Calu3 (cell line): ENCODE measurements around the gene WBP4. TPM values are rescaled to one million over a fixed set of nuclear protein-coding genes. Genes with fewer than 3 reads are reported as not detected.
"Not testable (repeated sequence)": the region's sequence is repeated elsewhere in the genome, so short reads cannot be mapped to it uniquely, and the experiment has no call there.

Experiments
- BruUV-seq: library from RNA; stranded (reverse); fragments of 400-500 nt; replicated peaks from 2 replicates; lab custom pipeline; 2021; lab: Mats Ljungman, UMichigan
- CTCF ChIA-PET: fragments of 300-600 bp; sonication (Branson Sonifier 250); formaldehyde crosslinking; loops from one replicate; lab custom pipeline; 2022; ENCODE audit warnings: antibody characterized with exemption; lab: Charles Lee
- DNase-seq: peaks from one replicate; pipeline ENCODE4 v3.0.0; 2022
- H3K27ac Mint-ChIP-seq: one replicate; pipeline ENCODE4 v1.8.0; 2022; ENCODE audit warnings: mixed read lengths; ENCODE audit not compliant: unreplicated experiment
- H3K27me3 Mint-ChIP-seq: one replicate; pipeline ENCODE4 v1.8.0; 2022; ENCODE audit warnings: mixed read lengths; ENCODE audit not compliant: unreplicated experiment
- H3K36me3 Mint-ChIP-seq: one replicate; pipeline ENCODE4 v1.8.0; 2022; ENCODE audit warnings: mild to moderate bottlenecking, moderate library complexity, mixed read lengths; ENCODE audit not compliant: insufficient read depth, unreplicated experiment
- H3K4me1 Mint-ChIP-seq: one replicate; pipeline ENCODE4 v1.8.0; 2022; ENCODE audit warnings: mild to moderate bottlenecking, low read depth, mixed read lengths; ENCODE audit not compliant: unreplicated experiment
- H3K4me3 Mint-ChIP-seq: one replicate; pipeline ENCODE4 v1.8.0; 2022; ENCODE audit warnings: mild to moderate bottlenecking, low read depth, moderate library complexity, mixed read lengths; ENCODE audit not compliant: unreplicated experiment
- H3K9me3 Mint-ChIP-seq: one replicate; pipeline ENCODE4 v1.8.0; 2022; ENCODE audit warnings: low read depth, mixed read lengths; ENCODE audit not compliant: unreplicated experiment
- intact Hi-C: fragments of 100-400 bp; cut with micrococcal nuclease; formaldehyde crosslinking; loops from one replicate; pipeline ENCODE4 v1.10.0; 2022; ENCODE audit not compliant: unreplicated experiment
- total RNA-seq: library from RNA; stranded (reverse); gene quantifications from 2 replicates; pipeline ENCODE4 v1.2.3, GENCODE V29; 2022
- TF ChIP-seq, protein P1 (sequence below): fragments of 200-600 bp; IDR thresholded peaks from one replicate; pipeline ENCODE4 v1.8.0; 2022; ENCODE audit warnings: antibody characterized with exemption; ENCODE audit not compliant: unreplicated experiment

Gene WBP4
- total RNA-seq, 1 experiment from 2014 or later = 7.2 TPM

DNA sequence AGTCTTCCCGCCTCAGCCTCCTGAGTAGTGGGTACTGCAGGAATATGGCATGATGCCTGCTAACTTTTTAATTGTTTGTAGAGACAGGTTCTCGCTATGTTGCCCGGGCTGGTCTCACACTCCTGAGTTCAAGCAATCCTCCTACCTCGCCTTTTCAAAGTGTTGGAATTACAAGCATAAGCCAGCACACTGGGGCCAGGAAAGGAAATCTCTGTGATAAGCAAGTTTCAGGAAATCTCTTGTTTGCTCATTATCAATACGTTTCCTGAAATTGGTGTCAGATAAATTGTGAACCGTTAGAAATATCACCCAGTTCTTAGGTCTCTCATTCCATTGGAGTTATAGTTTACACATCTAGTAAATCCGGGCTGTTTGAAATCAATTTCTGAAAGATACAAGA lies 14.2 kb downstream of the WBP4 start:
- Mint-ChIP-seq H3K4me1 (no peaks in the 10 kb centered on the region), H3K9me3 (no peaks in the 10 kb centered on the region), H3K27ac (no peak overlapping the region), H3K36me3 (peaks cover 21% of the 10 kb centered on the region), H3K27me3 (no peaks in the 10 kb centered on the region), H3K4me3 (no peak overlapping the region)
- no TSS peak for BruUV-seq
- no peak for DNase-seq
- TF ChIP-seq, protein P1, sequence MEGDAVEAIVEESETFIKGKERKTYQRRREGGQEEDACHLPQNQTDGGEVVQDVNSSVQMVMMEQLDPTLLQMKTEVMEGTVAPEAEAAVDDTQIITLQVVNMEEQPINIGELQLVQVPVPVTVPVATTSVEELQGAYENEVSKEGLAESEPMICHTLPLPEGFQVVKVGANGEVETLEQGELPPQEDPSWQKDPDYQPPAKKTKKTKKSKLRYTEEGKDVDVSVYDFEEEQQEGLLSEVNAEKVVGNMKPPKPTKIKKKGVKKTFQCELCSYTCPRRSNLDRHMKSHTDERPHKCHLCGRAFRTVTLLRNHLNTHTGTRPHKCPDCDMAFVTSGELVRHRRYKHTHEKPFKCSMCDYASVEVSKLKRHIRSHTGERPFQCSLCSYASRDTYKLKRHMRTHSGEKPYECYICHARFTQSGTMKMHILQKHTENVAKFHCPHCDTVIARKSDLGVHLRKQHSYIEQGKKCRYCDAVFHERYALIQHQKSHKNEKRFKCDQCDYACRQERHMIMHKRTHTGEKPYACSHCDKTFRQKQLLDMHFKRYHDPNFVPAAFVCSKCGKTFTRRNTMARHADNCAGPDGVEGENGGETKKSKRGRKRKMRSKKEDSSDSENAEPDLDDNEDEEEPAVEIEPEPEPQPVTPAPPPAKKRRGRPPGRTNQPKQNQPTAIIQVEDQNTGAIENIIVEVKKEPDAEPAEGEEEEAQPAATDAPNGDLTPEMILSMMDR = no peak
- CTCF ChIA-PET = no interaction called here
- intact Hi-C loops = loop anchor here (1.0 kb wide), 2 partner anchors 121 to 147 kb away; no protein-coding TSS in a partner anchor

DNA sequence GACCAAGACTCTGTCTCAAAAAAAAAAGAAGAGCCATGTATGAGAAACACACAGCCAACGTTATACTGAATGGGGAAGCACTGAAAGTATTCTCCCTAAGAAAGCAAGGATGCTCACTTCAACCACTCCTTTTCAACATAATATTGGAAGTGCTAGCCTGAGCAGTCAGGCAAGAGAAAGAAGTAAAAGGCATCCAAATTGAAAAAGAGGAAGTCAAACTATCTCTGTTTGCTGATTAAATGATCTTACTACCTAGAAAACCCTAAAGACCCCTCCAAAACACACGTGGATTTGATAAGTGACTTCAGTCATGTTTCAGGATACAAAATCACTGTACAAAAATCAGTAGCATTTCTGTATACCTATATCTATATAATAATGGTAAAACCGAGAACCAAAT lies 16.2 kb downstream of the WBP4 start:
- H3K4me3 Mint-ChIP-seq = no peak overlapping the region

GRCh38 chr13:41079725-41080124 lies 18.4 kb downstream of the WBP4 start:
- no peak for DNase-seq
- no TSS peak for BruUV-seq
- Mint-ChIP-seq H3K27me3 (no peaks in the 10 kb centered on the region), H3K4me1 (no peaks in the 10 kb centered on the region), H3K27ac (no peak overlapping the region), H3K4me3 (no peak overlapping the region), H3K36me3 (peaks cover 8% of the 10 kb centered on the region), H3K9me3 (no peaks in the 10 kb centered on the region)
- CTCF ChIA-PET = no interaction called here
- intact Hi-C loops = no loop called here
- TF ChIP-seq, protein P1 = no peak

More for the DNA sequence above, 16.2 kb downstream of the WBP4 start:
- no peak for DNase-seq
- intact Hi-C loops = no loop called here
- no TSS peak for BruUV-seq
- Mint-ChIP-seq H3K27ac (no peak overlapping the region), H3K9me3 (no peaks in the 10 kb centered on the region), H3K36me3 (peaks cover 13% of the 10 kb centered on the region), H3K27me3 (no peaks in the 10 kb centered on the region), H3K4me1 (no peaks in the 10 kb centered on the region)
- CTCF ChIA-PET = no interaction called here
- TF ChIP-seq, protein P1 = no peak

- CTCF ChIA-PET = no interaction called here
- H3K9me3 Mint-ChIP-seq = no peaks in the 10 kb centered on the region
- H3K4me3 Mint-ChIP-seq = no peak overlapping the region
- no peaks in the 10 kb centered on the region for H3K27me3 Mint-ChIP-seq
- H3K4me1 Mint-ChIP-seq = no peaks in the 10 kb centered on the region
- TF ChIP-seq, protein P1 = no peak
- H3K27ac Mint-ChIP-seq = no peak overlapping the region
- no peaks in the 10 kb centered on the region for H3K36me3 Mint-ChIP-seq
- intact Hi-C loops = no loop called here
- DNase-seq = no peak
- BruUV-seq = no TSS peak
These were observed 24.8 kb downstream of the WBP4 start for GRCh38 chr13:41085961-41086585.

DNA sequence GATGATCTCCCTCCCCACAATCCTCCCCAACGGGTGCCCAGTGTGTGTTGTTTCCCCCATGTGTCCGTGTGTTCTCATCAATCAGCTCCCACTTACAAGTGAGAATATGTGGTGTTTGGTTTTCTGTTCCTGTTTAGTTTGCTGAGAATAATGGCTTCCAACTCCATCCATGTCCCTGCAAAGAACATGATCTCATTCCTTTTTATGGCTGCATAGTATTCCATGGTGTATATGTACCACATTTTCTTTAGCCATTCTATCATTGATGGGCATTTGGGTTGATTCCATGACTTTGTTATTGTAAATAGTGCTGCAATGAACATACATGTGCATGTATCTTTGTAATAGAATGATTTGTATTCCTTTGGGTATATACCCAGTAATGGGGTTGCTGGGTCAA lies 34.4 kb downstream of the WBP4 start:
- H3K4me1 Mint-ChIP-seq, BruUV-seq, H3K9me3 Mint-ChIP-seq, H3K4me3 Mint-ChIP-seq, DNase-seq, H3K36me3 Mint-ChIP-seq, H3K27me3 Mint-ChIP-seq, intact Hi-C loops, H3K27ac Mint-ChIP-seq, CTCF ChIA-PET: not testable (repeated sequence)
